ENCODE results near the gene FAM3B.

Gene FAM3B

GRCh38 chr21:41369105-41369919 is 52.7 kb downstream of the FAM3B start:
- DNase-seq: no peak

- DNase-seq: no peak
Measured at GRCh38 chr21:41369920-41370839, 53.6 kb downstream of the FAM3B start.

GRCh38 chr21:41370840-41371684 is 54.5 kb downstream of the FAM3B start:
- DNase-seq: no peak

- no peak for DNase-seq
Measured at GRCh38 chr21:41371685-41372030, 55.1 kb downstream of the FAM3B start.

- DNase-seq: no peak
Measured at GRCh38 chr21:41373253-41373652, 56.7 kb downstream of the FAM3B start.

GRCh38 chr21:41373763-41374162 is 57.2 kb downstream of the FAM3B start:
- no peak for DNase-seq

GRCh38 chr21:41374177-41374712 is 57.6 kb downstream of the FAM3B start:
- no peak for DNase-seq

GRCh38 chr21:41374867-41375533 is 58.4 kb downstream of the FAM3B start:
- no peak for DNase-seq

- DNase-seq: no peak
Measured at GRCh38 chr21:41375875-41376274, 59.3 kb downstream of the FAM3B start.

GRCh38 chr21:41377715-41378114 is 61.1 kb downstream of the FAM3B start:
- no peak for DNase-seq

- no peak for DNase-seq
Measured at GRCh38 chr21:41378849-41379248, 62.2 kb downstream of the FAM3B start.

- no peak for DNase-seq
Measured at GRCh38 chr21:41379901-41380300, 63.3 kb downstream of the FAM3B start.

GRCh38 chr21:41381731-41382130 is 65.1 kb downstream of the FAM3B start:
- no peak for DNase-seq

- DNase-seq: no peak
Measured at GRCh38 chr21:41387042-41387819, 70.6 kb downstream of the FAM3B start.

- no peak for DNase-seq
Measured at GRCh38 chr21:41387824-41388223, 71.2 kb downstream of the FAM3B start.

GRCh38 chr21:41388259-41388658 is 71.7 kb downstream of the FAM3B start:
- DNase-seq: no peak

- DNase-seq: no peak
Measured at GRCh38 chr21:41390043-41390639, 73.5 kb downstream of the FAM3B start.

- no peak for DNase-seq
Measured at GRCh38 chr21:41393876-41394465, 77.4 kb downstream of the FAM3B start.

- DNase-seq: no peak
Measured at GRCh38 chr21:41396558-41397075, 80.0 kb downstream of the FAM3B start.

GRCh38 chr21:41397471-41397891 is 80.9 kb downstream of the FAM3B start:
- no peak for DNase-seq

Measured in amniotic stem cell (primary cell).